Fibroblast of lung (primary cell): ENCODE data around the gene COL26A1. TPM values are rescaled to one million over a fixed set of nuclear protein-coding genes. Genes with fewer than 3 reads are reported as not detected.
A peak's percentile ranks its signal among the peaks of the same experiment; 100 is the strongest.

Source experiments
- DNase-seq, 2 donors: peaks; one replicate each; pipeline versions ENCODE4 v3.0.0 to v3.0.0-alpha.2; 2010; ENCODE audit warnings: low read depth in 2 of 2
- H2AFZ ChIP-seq: 2 replicates; pipeline ENCODE4 v1.5.1; 2012; ENCODE audit warnings: low read length, control low read depth, inconsistent platforms
- H3K27ac ChIP-seq: 2 replicates; pipeline ENCODE4 v1.5.1; 2011; ENCODE audit warnings: low read length, control low read depth; ENCODE audit not compliant: insufficient read depth
- H3K27me3 ChIP-seq: 2 replicates; pipeline ENCODE4 v1.5.1; 2011; ENCODE audit warnings: mild to moderate bottlenecking, low read length; ENCODE audit not compliant: control insufficient read depth, insufficient read depth
- H3K36me3 ChIP-seq: 2 replicates; pipeline ENCODE4 v1.5.1; 2011; ENCODE audit warnings: low read length; ENCODE audit not compliant: control insufficient read depth, insufficient read depth
- H3K4me1 ChIP-seq: 2 replicates; pipeline ENCODE4 v1.5.1; 2011; ENCODE audit warnings: low read length; ENCODE audit not compliant: control insufficient read depth, insufficient read depth; ENCODE audit errors: extremely low read depth
- H3K4me2 ChIP-seq: 2 replicates; pipeline ENCODE4 v1.5.1; 2011; ENCODE audit warnings: low read length, control low read depth; ENCODE audit not compliant: insufficient read depth; ENCODE audit errors: extremely low read depth
- H3K4me3 ChIP-seq, 4 experiments: fragments of 200-600 bp in 1 of 4; sonication (generic) in 1 of 4; replicated peaks in 1 of 4; 2 replicates each; pipeline ENCODE4 v1.5.1; 2011 to 2016; ENCODE audit warnings: low read length in 4 of 4, low read depth in 3 of 4, mild to moderate bottlenecking in 3 of 4, control low read depth in 2 of 4, inconsistent platforms in 1 of 4, mixed read lengths in 1 of 4; ENCODE audit not compliant: insufficient read depth in 1 of 4; ENCODE audit errors: control extremely low read depth in 1 of 4
- H3K79me2 ChIP-seq: 2 replicates; pipeline ENCODE4 v1.5.1; 2012; ENCODE audit warnings: mild to moderate bottlenecking, low read length, inconsistent platforms; ENCODE audit not compliant: control insufficient read depth, insufficient read depth
- H3K9ac ChIP-seq: 2 replicates; pipeline ENCODE4 v1.5.1; 2011; ENCODE audit warnings: mild to moderate bottlenecking, low read length, control low read depth; ENCODE audit not compliant: insufficient read depth
- H3K9me3 ChIP-seq: 2 replicates; pipeline ENCODE4 v1.5.1; 2012; ENCODE audit warnings: low read depth, low read length; ENCODE audit not compliant: control insufficient read depth, insufficient read depth
- H4K20me1 ChIP-seq: 2 replicates; pipeline ENCODE4 v1.5.1; 2011; ENCODE audit warnings: low read length; ENCODE audit not compliant: control insufficient read depth, insufficient read depth; ENCODE audit errors: extremely low read depth
- CTCF ChIP-seq, 2 donors: IDR thresholded peaks in 1 of 2; conservative IDR thresholded peaks in 1 of 2; 1 replicate in 1 of 2; 2 replicates in 1 of 2; pipeline ENCODE4 v1.5.1; 2011 to 2012; ENCODE audit warnings: low read length in 2 of 2, control low read depth in 1 of 2, inconsistent platforms in 1 of 2, low read depth in 1 of 2, mild to moderate bottlenecking in 1 of 2
- EZH2 ChIP-seq: IDR thresholded peaks from 2 replicates; pipeline ENCODE4 v1.5.1; 2012; ENCODE audit warnings: low read length, control low read depth, mild to moderate bottlenecking; ENCODE audit errors: missing control alignments
- polyA plus RNA-seq, 2 donors: library from polyadenylated mRNA; depleted of rRNA in 1 of 2; stranded (reverse) in 1 of 2; unstranded in 1 of 2; fragments of >200 nt; gene quantifications; 2 replicates each; pipeline ENCODE4 v1.2.1, GENCODE V29; 2011 to 2012; ENCODE audit warnings: missing spikeins in 1 of 2
- total RNA-seq: library from RNA; depleted of rRNA; stranded (reverse); fragments of >200 nt; gene quantifications from 2 replicates; pipeline ENCODE4 v1.2.1, GENCODE V29; 2014

The COL26A1 gene
- total and polyA plus RNA-seq, 2 donors (not counting 1 experiment from before 2014, with no cell fraction given), result 0.06 TPM; not detected in 1

- H3K27me3 ChIP-seq, result no peaks in the 10 kb centered on the region
- no peaks in the 10 kb centered on the region for H3K36me3 ChIP-seq
- no peak overlapping the region for H3K4me3 ChIP-seq
- H4K20me1 ChIP-seq, result no peaks in the 10 kb centered on the region
- no peaks in the 10 kb centered on the region for H3K9me3 ChIP-seq
- H3K27ac ChIP-seq, result no peak overlapping the region
- no peak overlapping the region for H3K9ac ChIP-seq
- DNase-seq, result no peak
- no peak for TF ChIP-seq CTCF (conservative IDR thresholded peaks at IDR 0.05 in 1 of 2, IDR thresholded peaks at IDR 0.05 in 1 of 2; ENCODE audit: low read depth in 1 of 2, low read length in 2 of 2)
- TF ChIP-seq EZH2, result no peak
- H3K79me2 ChIP-seq, result no peaks in the 10 kb centered on the region
- no peak overlapping the region for H3K4me2 ChIP-seq
- H2AFZ ChIP-seq, result no peak overlapping the region
- H3K4me1 ChIP-seq, result no peaks in the 10 kb centered on the region
Measured at GRCh38 chr7:101441890-101442289, 79.2 kb downstream of the COL26A1 start.

- Histone ChIP-seq H3K9me3 (no peaks in the 10 kb centered on the region), H3K27me3 (no peaks in the 10 kb centered on the region), H3K4me2 (no peak overlapping the region), H3K27ac (no peak overlapping the region), H3K4me3 (no peak overlapping the region), H3K36me3 (no peaks in the 10 kb centered on the region), H3K79me2 (no peaks in the 10 kb centered on the region), H3K4me1 (no peaks in the 10 kb centered on the region), H4K20me1 (no peaks in the 10 kb centered on the region), H3K9ac (no peak overlapping the region), H2AFZ (no peak overlapping the region)
- peak in 1 of 2 donors; percentile 3 for DNase-seq
- no peak for TF ChIP-seq EZH2
- TF ChIP-seq CTCF (conservative IDR thresholded peaks at IDR 0.05 in 1 of 2, IDR thresholded peaks at IDR 0.05 in 1 of 2; ENCODE audit: low read depth in 1 of 2, low read length in 2 of 2), result no peak
Measured at GRCh38 chr7:101442426-101443070, 79.9 kb downstream of the COL26A1 start.

GRCh38 chr7:101450064-101450463 is 87.4 kb downstream of the COL26A1 start:
- no peak for DNase-seq
- H3K4me3 ChIP-seq, result no peak overlapping the region
- H3K27ac ChIP-seq, result no peak overlapping the region
- H3K79me2 ChIP-seq, result no peaks in the 10 kb centered on the region
- TF ChIP-seq CTCF (conservative IDR thresholded peaks at IDR 0.05 in 1 of 2, IDR thresholded peaks at IDR 0.05 in 1 of 2; ENCODE audit: low read depth in 1 of 2, low read length in 2 of 2), result no peak
- TF ChIP-seq EZH2, result no peak
- no peak overlapping the region for H3K9ac ChIP-seq
- no peak overlapping the region for H3K4me2 ChIP-seq
- H3K27me3 ChIP-seq, result peaks cover 5% of the 10 kb centered on the region
- H3K9me3 ChIP-seq, result no peaks in the 10 kb centered on the region
- no peak overlapping the region for H2AFZ ChIP-seq
- H3K4me1 ChIP-seq, result no peaks in the 10 kb centered on the region
- H4K20me1 ChIP-seq, result no peaks in the 10 kb centered on the region
- H3K36me3 ChIP-seq, result no peaks in the 10 kb centered on the region
